ENCODE measurements around the gene AATF.
A peak's percentile ranks its signal among the peaks of the same experiment; 100 is the strongest.

Gene AATF

DNA sequence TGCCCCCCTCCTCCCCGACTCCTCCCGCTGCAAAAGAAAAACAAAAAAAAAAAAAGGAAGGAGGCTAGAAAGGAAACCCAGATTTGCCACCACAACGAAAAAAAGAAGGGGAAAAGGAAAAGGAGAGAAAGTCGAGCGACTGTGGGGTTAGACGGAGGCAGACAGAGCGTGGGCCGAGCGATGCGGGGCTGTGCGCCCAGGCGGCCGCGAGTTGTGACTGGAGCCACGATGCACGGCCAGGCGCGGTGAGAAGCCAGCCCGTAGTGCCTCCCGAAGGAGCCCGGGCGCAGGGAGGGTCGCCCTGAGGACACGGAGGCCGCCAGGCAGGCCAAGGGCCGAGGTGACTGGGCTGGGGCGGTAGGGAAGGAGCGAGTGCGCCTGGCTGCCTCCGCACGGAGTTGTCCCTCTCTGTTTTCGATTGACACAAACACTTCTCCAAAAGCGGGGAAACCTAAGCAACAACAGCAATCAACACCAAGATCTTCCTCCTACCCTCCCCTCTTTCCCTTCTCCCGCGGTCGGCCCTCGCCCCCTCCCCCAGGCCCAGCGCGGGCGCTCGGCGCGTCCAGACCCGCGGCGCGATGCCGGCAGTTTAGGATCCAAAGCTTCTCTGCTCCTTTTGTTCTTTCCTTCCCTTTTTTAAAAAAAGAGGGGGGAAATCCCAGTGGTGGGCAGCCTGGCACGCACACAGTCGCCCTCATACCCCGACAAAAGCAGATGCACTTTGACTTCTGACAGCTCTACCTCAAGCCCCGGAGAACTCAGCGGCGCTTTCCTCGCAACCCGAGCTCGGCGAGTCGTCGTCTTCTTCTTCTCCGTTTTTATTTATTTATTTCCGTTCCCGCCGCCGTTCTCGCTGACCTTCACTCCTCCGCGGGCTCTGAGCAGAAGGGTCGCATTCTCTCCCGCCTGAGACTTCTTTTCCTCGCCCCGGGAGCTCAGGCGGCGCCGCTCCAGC lies 11.5 kb upstream of the AATF start, which contains the start of gene LHX1:
LHX1 (plus strand) TSS at position 475 of the 958 bp plus-strand sequence. CDS start 723 bp downstream, outside the sequence.
- Histone ChIP-seq H3K4ac (ENCODE audit: low read depth, low read length) (no peak within 1 kb of the TSS), H2BK5ac (ENCODE audit: low read depth, low read length, poor library complexity) (no peak within 1 kb of the TSS), H3K79me2 (ENCODE audit: control insufficient read depth, insufficient read depth, low read length, poor library complexity) (no peaks in the 10 kb centered on the region), H3K4me2 (ENCODE audit: low read length) (peak within 1 kb of the TSS; percentile 56), H2BK12ac (ENCODE audit: low read length) (no peak within 1 kb of the TSS), H3K18ac (ENCODE audit: low read length) (no peak within 1 kb of the TSS), H3K23ac (ENCODE audit: low read length) (no peak within 1 kb of the TSS), H3K9me3 (ENCODE audit: insufficient read depth, low read depth, low read length) (peaks cover 23% of the 10 kb centered on the region), H3K4me1 (ENCODE audit: control insufficient read depth in 1 of 2, insufficient read depth in 2 of 2, low read length in 2 of 2) (peaks cover 26 to 38% of the 10 kb centered on the region in 2 experiments), H4K91ac (ENCODE audit: low read depth, low read length) (no peak within 1 kb of the TSS), H2BK120ac (ENCODE audit: insufficient read depth, low read length, poor library complexity) (no peak within 1 kb of the TSS), H3K9ac (ENCODE audit: low read length) (no peak within 1 kb of the TSS), H4K12ac (ENCODE audit: low read depth, low read length) (no peak within 1 kb of the TSS), H3K36me3 (ENCODE audit: control insufficient read depth in 1 of 2, insufficient read depth in 2 of 2, low read length in 2 of 2) (no peaks in the 10 kb centered on the region), H3K14ac (ENCODE audit: low read length) (no peak within 1 kb of the TSS), H3K79me1 (ENCODE audit: low read length) (no peaks in the 10 kb centered on the region), H3K27ac (ENCODE audit: low read depth, low read length) (no peak within 1 kb of the TSS), H3K4me3 (ENCODE audit: low read depth, low read length) (peak within 1 kb of the TSS; percentile 17), H3K27me3 (ENCODE audit: insufficient read depth, low read length) (peaks cover 97% of the 10 kb centered on the region), H2AK5ac (ENCODE audit: low read length) (no peak within 1 kb of the TSS), H4K8ac (ENCODE audit: low read depth, low read length) (no peak within 1 kb of the TSS), H2AFZ (ENCODE audit: insufficient read depth, low read length, poor library complexity) (peak within 1 kb of the TSS; percentile 21)
- no CpG with 5 or more reads among the region's 75 CpGs for WGBS (ENCODE audit: extremely low coverage, insufficient coverage, insufficient read length)
- DNase-seq, result peak in 1 of 2 donors; percentile 19

DNA sequence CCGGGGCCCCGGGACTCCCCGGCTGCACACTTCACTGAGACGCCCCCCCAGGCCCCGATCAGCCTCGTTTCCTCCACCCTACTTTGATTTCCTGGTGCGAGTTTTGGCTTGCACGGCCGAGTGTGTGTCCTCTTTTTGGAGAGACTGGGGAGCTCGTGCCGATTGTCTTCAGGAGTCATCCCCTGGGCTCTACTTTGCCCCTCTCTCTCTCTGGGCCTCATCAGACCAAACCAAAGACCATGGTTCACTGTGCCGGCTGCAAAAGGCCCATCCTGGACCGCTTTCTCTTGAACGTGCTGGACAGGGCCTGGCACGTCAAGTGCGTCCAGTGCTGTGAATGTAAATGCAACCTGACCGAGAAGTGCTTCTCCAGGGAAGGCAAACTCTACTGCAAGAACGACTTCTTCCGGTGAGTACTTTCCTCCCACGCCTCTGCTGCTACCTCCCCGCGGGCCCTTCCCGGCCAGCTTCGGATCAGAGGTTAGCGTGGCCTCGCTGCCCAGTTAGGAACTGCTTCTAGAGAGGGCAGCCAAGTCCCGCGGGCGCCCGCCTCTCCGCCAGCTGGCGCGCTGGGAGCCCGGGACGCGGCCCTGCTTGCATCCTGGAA lies 10.7 kb upstream of the AATF start:
- Histone ChIP-seq H2BK5ac (ENCODE audit: low read depth, low read length, poor library complexity) (no peak overlapping the region), H3K4me1 (ENCODE audit: control insufficient read depth in 1 of 2, insufficient read depth in 2 of 2, low read length in 2 of 2) (peaks cover 33 to 43% of the 10 kb centered on the region in 2 experiments), H3K14ac (ENCODE audit: low read length) (no peak overlapping the region), H3K79me1 (ENCODE audit: low read length) (no peaks in the 10 kb centered on the region), H3K79me2 (ENCODE audit: control insufficient read depth, insufficient read depth, low read length, poor library complexity) (no peaks in the 10 kb centered on the region), H3K27ac (ENCODE audit: low read depth, low read length) (no peak overlapping the region), H3K9me3 (ENCODE audit: insufficient read depth, low read depth, low read length) (peaks cover 24% of the 10 kb centered on the region), H2AFZ (ENCODE audit: insufficient read depth, low read length, poor library complexity) (no peak overlapping the region), H2BK12ac (ENCODE audit: low read length) (no peak overlapping the region), H3K27me3 (ENCODE audit: insufficient read depth, low read length) (peaks cover 98% of the 10 kb centered on the region), H3K4me3 (ENCODE audit: low read depth, low read length) (no peak overlapping the region), H4K12ac (ENCODE audit: low read depth, low read length) (no peak overlapping the region), H4K91ac (ENCODE audit: low read depth, low read length) (no peak overlapping the region), H3K18ac (ENCODE audit: low read length) (no peak overlapping the region), H3K4ac (ENCODE audit: low read depth, low read length) (no peak overlapping the region), H2BK120ac (ENCODE audit: insufficient read depth, low read length, poor library complexity) (no peak overlapping the region), H3K9ac (ENCODE audit: low read length) (no peak overlapping the region), H3K36me3 (ENCODE audit: control insufficient read depth in 1 of 2, insufficient read depth in 2 of 2, low read length in 2 of 2) (no peaks in the 10 kb centered on the region), H2AK5ac (ENCODE audit: low read length) (no peak overlapping the region), H3K23ac (ENCODE audit: low read length) (no peak overlapping the region), H3K4me2 (ENCODE audit: low read length) (peak overlapping the region; percentile 1), H4K8ac (ENCODE audit: low read depth, low read length) (no peak overlapping the region)
- peak in 1 of 2 donors; percentile 42 for DNase-seq
- no CpG with 5 or more reads among the region's 36 CpGs for WGBS (ENCODE audit: extremely low coverage, insufficient coverage, insufficient read length)

DNA sequence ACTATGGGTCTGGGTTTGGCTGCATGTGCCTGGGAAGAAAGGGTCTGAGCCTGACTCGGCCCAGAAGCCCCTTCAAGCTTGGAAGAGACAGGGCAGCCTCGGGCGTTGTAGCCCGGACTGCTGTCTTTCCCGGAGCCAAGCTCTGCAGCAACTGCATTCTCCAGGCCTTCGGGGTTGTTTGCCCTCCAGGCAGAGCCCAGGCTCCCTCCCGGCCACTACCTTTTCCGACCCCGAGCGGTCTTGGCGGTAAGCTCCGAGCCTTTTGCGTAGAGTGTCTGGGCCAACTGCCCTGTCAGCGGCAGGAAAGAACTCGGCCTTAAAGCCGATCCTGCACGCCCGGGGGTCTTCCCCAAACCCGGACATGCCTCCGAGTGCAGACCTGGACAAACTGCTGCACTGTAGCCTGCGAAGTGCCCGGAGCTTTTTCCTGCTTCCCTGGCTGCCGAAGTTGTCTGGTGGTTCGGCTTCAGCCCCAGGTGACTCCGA lies 10.1 kb upstream of the AATF start:
- no peak overlapping the region for H3K9ac ChIP-seq (ENCODE audit: low read length)
- H3K4me3 ChIP-seq (ENCODE audit: low read depth, low read length), result no peak overlapping the region
- H2AFZ ChIP-seq (ENCODE audit: insufficient read depth, low read length, poor library complexity), result no peak overlapping the region
- no peak overlapping the region for H4K12ac ChIP-seq (ENCODE audit: low read depth, low read length)
- peaks cover 98% of the 10 kb centered on the region for H3K27me3 ChIP-seq (ENCODE audit: insufficient read depth, low read length)
- no CpG with 5 or more reads among the region's 25 CpGs for WGBS (ENCODE audit: extremely low coverage, insufficient coverage, insufficient read length)
- no peak overlapping the region for H2BK12ac ChIP-seq (ENCODE audit: low read length)
- peaks cover 24% of the 10 kb centered on the region for H3K9me3 ChIP-seq (ENCODE audit: insufficient read depth, low read depth, low read length)
- peak overlapping the region; percentile 1 for H3K4me2 ChIP-seq (ENCODE audit: low read length)
- H3K4ac ChIP-seq (ENCODE audit: low read depth, low read length), result no peak overlapping the region
- H3K79me1 ChIP-seq (ENCODE audit: low read length), result no peaks in the 10 kb centered on the region
- H3K4me1 ChIP-seq (ENCODE audit: control insufficient read depth in 1 of 2, insufficient read depth in 2 of 2, low read length in 2 of 2), result peaks cover 36 to 43% of the 10 kb centered on the region in 2 experiments
- DNase-seq, result no peak
- H4K91ac ChIP-seq (ENCODE audit: low read depth, low read length), result no peak overlapping the region
- H4K8ac ChIP-seq (ENCODE audit: low read depth, low read length), result no peak overlapping the region
- H3K18ac ChIP-seq (ENCODE audit: low read length), result no peak overlapping the region
- H3K79me2 ChIP-seq (ENCODE audit: control insufficient read depth, insufficient read depth, low read length, poor library complexity), result no peaks in the 10 kb centered on the region
- no peak overlapping the region for H3K23ac ChIP-seq (ENCODE audit: low read length)
- no peak overlapping the region for H2AK5ac ChIP-seq (ENCODE audit: low read length)
- H3K36me3 ChIP-seq (ENCODE audit: control insufficient read depth in 1 of 2, insufficient read depth in 2 of 2, low read length in 2 of 2), result no peaks in the 10 kb centered on the region
- H3K14ac ChIP-seq (ENCODE audit: low read length), result no peak overlapping the region
- H2BK5ac ChIP-seq (ENCODE audit: low read depth, low read length, poor library complexity), result no peak overlapping the region
- no peak overlapping the region for H2BK120ac ChIP-seq (ENCODE audit: insufficient read depth, low read length, poor library complexity)
- no peak overlapping the region for H3K27ac ChIP-seq (ENCODE audit: low read depth, low read length)

DNA sequence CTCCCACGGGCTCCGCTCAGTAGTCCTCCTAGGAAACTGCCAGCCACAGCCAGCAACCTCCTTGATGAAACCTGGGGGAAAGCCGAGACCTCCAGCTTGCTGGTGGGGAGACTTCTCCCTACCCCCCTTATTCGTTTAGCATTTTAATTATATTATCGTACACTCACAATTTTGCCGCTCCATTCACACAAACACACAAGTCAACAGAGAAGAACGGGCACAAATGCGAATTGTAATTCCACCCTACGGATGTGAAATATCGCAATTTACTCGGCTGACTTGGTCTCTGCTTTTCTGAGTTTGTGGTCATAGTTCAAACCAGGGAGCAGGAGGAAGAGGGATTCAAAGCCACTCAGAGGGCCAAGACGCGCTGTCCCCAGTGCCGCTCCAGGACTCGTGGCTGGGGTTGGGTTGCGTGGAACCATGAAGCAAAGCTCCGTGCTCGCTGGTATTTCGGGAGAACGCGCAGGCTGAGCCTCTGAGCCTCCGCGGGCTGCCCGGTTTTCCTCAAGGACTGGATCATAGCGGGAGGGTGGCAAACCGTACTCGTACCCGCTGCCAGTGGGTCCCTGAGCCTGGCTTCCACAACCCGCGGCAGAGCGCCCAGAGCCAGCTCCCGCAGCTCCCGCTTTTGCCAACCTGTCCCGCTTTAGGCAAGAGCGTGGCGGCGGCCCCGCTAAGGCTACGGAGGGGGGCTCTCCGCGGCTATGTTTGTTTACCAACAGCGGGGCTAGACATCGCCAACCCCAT lies 9.5 kb upstream of the AATF start:
- Histone ChIP-seq H3K79me1 (ENCODE audit: low read length) (no peaks in the 10 kb centered on the region), H2BK5ac (ENCODE audit: low read depth, low read length, poor library complexity) (no peak overlapping the region), H3K9ac (ENCODE audit: low read length) (no peak overlapping the region), H3K4ac (ENCODE audit: low read depth, low read length) (no peak overlapping the region), H3K14ac (ENCODE audit: low read length) (no peak overlapping the region), H2BK12ac (ENCODE audit: low read length) (no peak overlapping the region), H3K36me3 (ENCODE audit: control insufficient read depth in 1 of 2, insufficient read depth in 2 of 2, low read length in 2 of 2) (no peaks in the 10 kb centered on the region), H4K12ac (ENCODE audit: low read depth, low read length) (no peak overlapping the region), H3K4me2 (ENCODE audit: low read length) (peak overlapping the region; percentile 1), H3K27me3 (ENCODE audit: insufficient read depth, low read length) (peaks cover 93% of the 10 kb centered on the region), H4K8ac (ENCODE audit: low read depth, low read length) (no peak overlapping the region), H3K4me3 (ENCODE audit: low read depth, low read length) (no peak overlapping the region), H2AK5ac (ENCODE audit: low read length) (no peak overlapping the region), H3K9me3 (ENCODE audit: insufficient read depth, low read depth, low read length) (peaks cover 21% of the 10 kb centered on the region), H3K27ac (ENCODE audit: low read depth, low read length) (no peak overlapping the region), H2BK120ac (ENCODE audit: insufficient read depth, low read length, poor library complexity) (no peak overlapping the region), H3K18ac (ENCODE audit: low read length) (no peak overlapping the region), H3K4me1 (ENCODE audit: control insufficient read depth in 1 of 2, insufficient read depth in 2 of 2, low read length in 2 of 2) (peaks cover 36 to 41% of the 10 kb centered on the region in 2 experiments), H3K79me2 (ENCODE audit: control insufficient read depth, insufficient read depth, low read length, poor library complexity) (no peaks in the 10 kb centered on the region), H3K23ac (ENCODE audit: low read length) (peak overlapping the region; percentile 82), H2AFZ (ENCODE audit: insufficient read depth, low read length, poor library complexity) (no peak overlapping the region), H4K91ac (ENCODE audit: low read depth, low read length) (no peak overlapping the region)
- no peak for DNase-seq
- WGBS (ENCODE audit: extremely low coverage, insufficient coverage, insufficient read length), result no CpG with 5 or more reads among the region's 43 CpGs

Data from trophoblast cell (in vitro differentiated cells and primary cell).